Stimulated activated CD8-positive, alpha-beta memory T cell treated with anti-CD3 and anti-CD28 coated beads, Interleukin-12 subunit alpha, Interleukin-12 subunit beta, amount 100 ng/mL, for 4 hours (primary cell): ENCODE results near the gene EYA4.
"Not testable (repeated sequence)": the region's sequence is repeated elsewhere in the genome, so short reads cannot be mapped to it uniquely, and the experiment has no call there.

Experiments
- DNase-seq: peaks from one replicate; pipeline ENCODE4 v3.0.0-alpha.2; 2020; ENCODE audit warnings: low read depth

EYA4 gene

DNA sequence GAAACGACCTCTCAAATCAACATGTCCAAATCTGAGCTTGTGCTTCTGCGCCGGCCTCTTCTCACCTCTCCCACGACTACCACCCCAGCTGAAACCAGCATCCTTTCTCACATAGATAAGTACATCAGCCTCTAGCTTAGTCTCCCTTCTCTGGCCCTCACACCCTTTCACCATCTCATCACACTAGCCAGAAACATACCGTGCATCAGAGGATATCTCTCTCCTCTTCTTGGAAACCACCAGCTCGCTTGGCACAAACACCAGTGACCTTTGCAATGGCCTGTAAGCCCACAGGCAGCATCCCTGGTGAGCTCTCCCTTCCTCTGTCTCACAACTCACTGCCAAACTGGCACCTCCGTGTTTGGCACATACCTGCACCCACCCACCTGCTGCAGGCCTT is 291.8 kb downstream of the EYA4 start:
- no peak for DNase-seq

DNA sequence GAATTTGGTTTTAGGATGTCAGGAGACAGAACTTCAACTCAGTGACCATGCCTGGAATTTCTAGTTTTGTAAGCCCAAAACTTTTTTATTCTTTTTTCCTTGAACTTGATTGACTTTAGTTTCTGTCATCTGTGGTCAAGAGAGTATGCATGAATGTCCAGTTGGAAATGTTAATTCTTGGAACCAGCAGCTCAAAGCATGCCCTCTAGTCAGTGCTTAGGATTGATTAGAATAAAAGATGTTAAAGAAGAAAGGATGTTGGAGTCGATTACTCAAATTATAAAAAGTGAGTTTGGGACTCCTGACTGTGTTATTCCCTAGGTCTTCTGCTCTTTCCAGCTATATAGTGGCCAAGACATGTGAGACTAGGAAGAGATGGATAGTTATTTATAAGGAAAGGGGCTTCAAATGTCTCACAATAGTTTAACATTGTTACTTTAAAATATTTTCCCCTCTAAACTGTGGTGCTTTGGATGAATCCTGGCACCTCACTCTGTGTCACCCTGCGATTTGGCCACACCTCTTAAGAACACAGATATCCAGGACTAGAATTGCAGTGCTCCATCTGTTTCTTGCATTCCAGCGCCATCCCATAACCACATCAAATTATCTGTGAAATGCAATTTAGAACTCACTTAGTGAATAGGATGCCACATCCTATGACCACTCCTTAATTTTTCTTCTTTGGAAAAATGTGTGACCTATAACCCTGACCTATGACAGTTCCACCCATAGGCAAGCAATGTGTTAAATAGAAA is 298.5 kb downstream of the EYA4 start:
- no peak for DNase-seq

DNA sequence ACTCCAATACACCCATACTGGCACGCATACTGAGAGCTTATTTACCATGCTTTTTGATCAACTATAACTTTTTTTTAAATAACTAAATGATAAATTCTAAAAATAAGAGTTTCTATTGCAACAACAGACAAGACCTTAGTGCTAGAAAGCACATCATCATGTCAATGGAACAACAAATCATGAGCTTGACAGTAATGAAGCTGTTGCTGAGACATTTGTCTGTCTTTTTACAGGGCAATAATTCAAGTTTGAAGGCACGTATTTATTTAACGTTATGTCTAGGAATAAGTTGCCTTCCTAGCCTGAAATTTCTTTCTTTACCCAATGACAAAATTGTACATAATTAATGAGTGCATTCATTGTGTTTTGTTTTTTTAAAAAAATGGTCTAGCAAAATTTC is 299.2 kb downstream of the EYA4 start:
- DNase-seq: no peak

DNA sequence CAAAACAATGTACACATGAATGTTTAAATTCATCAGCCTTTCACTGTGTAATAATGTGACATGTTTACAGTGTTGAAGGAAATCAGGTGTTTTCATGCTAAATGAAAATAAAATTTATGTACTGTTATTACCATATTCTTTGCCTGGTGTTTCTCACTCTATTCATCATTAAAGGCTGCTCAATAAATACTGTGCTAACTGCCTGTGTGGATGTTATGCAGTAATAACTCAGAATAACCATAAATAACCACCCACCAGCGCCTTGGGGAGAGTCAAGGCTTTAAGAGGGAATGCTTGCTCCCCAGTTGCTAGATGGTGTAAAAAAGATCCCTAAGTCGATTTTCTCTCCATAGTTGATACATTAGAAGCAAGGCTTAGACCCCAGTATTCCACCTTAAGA is 299.9 kb downstream of the EYA4 start:
- DNase-seq: no peak

DNA sequence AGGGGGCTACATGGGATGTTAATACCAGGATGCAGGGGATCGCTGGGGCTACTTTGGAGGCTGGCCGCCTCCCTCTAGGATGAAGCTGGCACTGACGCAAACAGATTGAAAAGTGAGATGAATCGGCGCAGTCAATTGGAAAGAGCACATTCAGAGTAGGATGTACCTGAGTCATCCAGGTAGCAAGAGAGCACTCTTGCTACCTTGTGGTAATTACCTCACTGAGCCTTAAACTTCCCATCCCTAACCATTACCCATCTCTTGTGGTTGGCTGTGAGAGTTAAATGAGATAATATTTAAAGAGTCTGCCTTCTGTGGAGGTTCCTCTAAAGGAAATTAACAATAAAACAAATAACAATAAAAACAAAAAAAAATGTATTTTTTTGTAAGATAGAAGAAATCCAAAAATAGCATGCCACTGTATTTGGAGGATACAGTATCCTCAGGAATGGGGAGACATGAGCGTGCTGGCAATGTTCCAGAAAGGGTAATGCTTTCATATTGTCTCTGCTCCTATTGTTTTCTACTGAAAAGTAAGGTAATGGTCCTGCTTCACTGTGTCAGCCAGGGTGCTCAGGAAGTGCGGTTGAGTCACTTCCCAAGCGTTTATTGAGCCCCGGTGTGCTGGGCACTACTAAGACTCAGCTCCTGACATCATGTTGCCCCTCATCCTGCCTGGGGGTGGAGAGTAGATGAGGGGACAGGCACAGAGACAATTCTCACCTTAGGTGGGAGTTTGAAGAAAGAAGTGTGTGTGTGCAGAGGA is 301.1 kb downstream of the EYA4 start:
- no peak for DNase-seq

DNA sequence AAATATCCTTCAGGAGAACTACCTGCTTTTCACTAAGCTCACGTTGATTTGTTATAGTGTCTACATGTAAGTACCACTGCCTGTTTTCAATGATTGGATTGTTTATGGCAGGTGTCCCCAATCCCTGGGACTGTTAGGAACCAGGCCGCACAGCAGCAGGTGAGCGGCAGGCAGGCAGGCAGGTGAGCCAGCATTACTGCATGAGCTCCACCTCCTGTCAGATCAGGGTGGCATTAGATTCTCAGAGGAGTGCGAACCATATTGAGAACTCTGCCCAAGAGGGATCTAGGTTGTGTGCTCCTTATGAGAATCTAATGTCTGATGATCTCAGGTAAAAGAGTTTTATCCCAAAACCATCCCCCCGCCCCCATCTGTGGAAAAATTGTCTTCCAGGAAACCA is 303.3 kb downstream of the EYA4 start:
- no peak for DNase-seq

DNA sequence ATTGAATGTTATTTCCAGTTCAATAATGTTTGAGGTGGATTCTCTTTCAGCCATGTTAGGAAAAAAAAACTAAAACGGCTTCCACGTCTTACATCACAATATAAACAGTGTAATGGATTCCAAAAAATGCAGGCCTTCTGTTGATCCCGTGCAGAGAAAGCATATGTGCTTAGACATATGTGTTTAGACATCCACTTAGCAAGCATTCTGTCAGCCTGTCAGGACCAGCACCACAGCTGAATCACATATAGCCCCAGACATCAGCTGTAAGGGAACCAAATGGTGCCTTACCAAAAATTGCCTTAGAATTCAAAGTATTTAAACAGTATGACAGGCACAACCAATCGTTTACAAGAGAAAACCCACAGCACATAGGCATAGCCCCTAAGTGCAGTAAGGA is 304.9 kb downstream of the EYA4 start:
- no peak for DNase-seq

DNA sequence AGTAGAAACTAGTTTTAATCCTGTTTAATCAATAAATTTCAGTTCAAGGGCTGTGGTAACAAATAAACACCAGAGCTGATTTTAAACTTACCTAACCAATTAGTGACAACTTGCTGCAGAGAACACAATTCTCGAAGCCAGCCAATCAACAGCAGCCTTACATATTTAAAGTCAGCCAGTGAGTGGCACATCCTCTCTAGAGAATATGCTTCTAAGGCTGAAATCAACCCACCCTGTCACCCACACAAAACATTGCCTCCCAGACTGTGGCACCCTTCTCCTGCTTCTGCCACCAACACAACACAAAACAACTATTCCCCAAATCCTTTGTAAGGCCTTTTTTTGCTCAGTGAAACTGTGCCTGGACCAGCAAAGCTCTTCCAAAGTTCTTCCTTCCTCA is 306.0 kb downstream of the EYA4 start:
- DNase-seq: no peak

DNA sequence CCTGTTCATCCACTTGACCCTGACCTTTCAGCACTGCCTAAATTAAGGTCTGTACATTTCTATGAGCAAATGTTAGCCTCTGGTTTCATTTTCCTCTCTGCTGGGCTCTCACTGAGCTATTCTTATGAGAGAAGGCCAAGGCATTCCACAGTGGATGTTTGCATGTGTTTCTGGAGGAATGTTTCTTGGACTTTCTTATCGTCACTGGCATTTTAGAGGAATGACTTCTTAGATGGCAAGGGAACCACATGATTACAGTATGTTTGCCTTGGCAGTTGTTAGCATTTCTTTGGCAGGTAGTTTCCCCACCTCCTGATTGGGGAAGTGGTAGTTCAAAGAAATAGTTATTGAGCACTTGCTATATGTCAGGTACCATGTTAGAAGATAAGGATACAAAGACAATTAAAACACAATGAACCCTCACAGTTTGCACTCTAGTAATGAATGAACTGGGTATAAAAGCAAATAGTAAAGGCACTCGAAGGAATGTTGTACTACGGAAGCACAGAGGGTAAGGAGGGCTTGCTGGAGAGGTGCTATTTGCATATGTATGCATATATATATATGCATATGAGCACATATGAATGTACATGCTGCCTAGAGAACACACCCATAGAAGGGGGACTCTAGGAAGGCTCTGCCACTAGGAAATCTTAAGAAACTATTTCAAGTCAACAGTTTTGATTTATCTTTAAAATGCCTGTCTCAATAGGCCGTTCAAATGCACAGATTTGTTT is 307.4 kb downstream of the EYA4 start:
- no peak for DNase-seq

DNA sequence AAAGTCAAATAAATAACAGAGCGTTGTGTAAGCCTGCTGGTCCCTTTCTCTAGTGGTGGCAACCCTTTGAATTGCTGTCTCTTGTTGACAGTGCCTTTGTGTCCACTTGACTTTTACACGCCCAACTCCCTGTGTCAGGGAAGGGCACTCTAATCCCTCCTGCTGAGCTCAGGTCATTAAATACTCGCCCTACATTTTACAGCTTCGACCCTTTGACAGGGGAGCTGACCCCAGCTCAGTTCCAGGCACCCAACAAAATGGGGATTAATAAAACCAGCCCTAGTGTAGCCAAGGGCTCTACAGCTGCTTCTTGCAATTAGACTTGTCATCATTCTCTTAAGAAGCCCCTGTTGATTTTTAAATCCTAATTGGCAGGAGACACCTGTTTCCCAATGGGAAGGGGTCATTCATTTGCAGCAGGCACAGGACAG is 308.2 kb downstream of the EYA4 start:
- DNase-seq: no peak

DNA sequence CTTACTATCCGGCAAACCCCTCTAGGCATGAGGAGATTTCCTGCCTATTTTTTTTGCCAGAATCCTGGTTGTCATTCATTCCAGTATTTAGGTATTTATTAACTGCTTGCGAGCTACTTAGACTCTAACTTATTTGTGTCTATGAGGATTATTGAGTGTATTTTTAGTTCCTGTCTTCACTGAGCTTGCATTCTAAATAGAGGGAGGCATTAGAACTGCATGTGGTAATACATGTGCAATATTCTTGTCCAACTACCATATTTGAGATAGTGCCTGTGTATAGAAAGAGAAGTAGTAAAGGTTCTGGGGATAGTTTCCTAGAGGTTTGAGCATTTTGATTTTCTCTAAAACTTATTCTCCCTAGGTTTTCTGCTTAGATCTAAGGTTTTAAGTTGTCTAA is 308.9 kb downstream of the EYA4 start:
- no peak for DNase-seq

DNA sequence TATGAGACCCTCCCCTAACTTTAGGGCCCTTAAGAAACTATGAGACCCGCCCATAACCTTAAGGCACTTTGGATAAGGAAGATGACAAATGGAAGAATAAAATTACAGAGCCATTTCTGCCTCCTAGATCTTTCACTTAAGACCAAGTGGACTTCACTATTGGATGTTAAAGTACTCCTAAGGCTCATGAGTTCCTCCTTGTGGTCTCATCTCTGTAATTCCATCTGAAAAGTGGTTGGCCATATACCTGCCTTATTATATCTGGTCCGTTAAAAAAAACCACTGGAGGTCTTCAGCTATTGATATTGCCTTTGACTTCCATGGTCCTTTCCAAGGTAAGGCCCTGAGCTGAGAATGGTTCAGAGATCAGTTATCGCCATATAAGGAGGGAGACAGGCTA is 310.3 kb downstream of the EYA4 start:
- DNase-seq: no peak

DNA sequence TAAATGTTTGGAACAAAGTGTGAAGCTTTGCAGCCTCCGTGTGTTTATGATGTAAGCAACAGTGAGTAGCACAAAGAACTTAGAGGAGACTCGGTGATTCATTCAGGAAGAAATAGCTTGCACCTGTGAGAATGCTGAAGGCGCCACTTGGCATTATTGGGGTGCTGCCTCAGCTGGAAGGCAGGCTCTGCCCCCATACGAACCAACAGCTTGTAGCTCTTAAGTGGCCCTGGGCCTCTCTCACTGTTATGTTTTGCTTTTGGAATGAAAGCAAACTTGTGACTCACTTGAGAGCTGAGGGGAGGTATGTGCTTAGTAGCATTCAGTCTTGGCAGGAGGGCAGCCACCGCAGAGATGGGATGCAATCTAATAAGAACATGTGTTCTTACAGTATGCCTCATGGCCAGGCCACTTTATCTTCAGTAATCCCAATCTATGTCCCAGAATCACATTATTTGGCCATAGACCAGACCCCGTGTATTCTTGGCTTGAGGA is 310.7 kb downstream of the EYA4 start:
- no peak for DNase-seq

DNA sequence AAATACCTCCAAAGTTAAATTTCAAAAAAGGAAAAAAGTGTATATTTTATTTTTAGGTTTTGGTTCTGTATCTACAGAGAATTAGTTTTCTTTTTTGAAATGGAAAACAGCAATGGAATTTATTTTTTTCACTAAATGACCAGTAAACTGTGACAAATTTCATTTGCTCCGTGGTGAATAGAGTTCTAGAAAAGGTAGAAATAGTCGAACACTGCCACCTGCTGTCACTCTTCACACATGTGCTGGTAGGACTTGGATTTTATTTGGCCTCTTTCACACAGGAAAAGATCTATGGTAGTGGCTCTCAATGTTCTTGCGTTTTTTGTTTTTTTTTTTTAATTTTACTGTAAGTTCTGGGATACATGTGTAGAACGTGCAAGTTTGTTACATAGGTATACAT is 312.5 kb downstream of the EYA4 start:
- no peak for DNase-seq

DNA sequence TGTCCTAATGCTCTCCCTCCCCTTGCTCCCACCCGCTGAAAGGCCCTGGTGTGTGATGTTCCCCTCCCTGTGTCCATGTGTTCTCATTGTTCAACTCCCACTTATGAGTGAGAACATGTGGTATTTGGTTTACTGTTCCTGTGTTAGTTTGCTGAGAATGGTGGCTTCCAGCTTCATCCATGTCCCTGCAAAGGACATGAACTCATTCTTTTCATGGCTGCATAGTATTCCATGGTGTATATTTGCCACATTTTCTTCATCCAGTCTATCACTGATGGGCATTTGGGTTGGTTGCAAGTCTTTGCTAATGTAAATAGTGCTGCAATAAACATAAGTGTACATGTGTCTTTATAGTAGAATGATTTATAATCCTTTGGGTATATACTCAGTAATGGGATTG is 313.0 kb downstream of the EYA4 start:
- DNase-seq: not testable (repeated sequence)

DNA sequence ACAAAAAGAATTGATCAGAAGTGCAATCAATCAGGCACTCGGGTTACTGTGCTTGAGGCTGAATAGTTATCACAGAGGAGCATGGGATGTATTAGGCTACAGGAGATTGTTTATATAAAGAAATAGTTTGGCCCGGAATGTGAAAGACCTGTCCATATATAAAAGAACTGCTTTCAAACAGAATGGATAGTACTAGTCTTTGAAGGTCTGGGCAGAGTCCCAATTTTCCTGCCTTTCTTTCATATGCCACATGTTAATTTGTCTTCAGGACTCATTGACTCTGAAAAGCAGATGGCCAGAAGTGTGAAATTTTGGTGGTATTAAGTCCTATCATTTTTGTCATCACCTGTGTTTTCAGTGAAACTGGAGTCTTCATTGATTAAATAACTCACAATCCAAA is 314.5 kb downstream of the EYA4 start:
- DNase-seq: no peak

DNA sequence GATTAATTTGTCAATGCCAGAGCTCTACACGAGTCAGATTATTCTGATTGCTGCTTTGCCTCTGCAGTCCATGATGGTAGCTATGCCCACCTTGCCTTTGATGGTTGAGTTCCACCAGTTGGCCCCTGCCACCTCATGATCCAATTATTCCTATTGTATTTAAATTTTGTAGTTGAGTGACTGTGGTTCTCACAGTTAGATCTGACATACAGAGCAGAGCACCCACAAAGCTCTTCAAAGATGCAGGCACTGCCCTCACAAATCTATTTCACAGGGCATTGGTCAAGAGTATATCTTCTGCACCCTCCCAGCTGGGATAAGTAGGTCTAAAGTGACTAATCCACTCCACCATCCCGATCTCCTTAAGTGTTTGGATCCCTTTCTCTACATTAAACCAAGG is 318.8 kb downstream of the EYA4 start:
- DNase-seq: no peak

DNA sequence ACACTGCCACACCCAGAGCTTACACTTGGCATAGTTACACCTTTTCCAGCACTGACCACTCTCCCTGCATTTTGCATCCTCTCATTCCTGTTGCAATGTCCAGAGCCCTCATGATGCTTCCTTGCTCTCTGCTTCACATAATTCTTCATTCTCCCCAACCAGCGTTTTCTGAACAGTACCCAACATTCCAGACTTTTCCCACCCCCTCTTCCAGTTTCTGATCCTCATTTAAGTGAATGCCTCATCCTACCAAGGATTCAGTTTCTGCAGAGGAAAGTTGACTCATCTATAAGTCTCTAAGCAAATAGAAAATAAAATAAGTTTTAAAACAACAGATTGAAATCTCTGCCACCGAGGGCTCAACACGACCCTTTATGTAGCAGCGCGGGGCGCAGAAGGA is 326.5 kb downstream of the EYA4 start:
- no peak for DNase-seq

DNA sequence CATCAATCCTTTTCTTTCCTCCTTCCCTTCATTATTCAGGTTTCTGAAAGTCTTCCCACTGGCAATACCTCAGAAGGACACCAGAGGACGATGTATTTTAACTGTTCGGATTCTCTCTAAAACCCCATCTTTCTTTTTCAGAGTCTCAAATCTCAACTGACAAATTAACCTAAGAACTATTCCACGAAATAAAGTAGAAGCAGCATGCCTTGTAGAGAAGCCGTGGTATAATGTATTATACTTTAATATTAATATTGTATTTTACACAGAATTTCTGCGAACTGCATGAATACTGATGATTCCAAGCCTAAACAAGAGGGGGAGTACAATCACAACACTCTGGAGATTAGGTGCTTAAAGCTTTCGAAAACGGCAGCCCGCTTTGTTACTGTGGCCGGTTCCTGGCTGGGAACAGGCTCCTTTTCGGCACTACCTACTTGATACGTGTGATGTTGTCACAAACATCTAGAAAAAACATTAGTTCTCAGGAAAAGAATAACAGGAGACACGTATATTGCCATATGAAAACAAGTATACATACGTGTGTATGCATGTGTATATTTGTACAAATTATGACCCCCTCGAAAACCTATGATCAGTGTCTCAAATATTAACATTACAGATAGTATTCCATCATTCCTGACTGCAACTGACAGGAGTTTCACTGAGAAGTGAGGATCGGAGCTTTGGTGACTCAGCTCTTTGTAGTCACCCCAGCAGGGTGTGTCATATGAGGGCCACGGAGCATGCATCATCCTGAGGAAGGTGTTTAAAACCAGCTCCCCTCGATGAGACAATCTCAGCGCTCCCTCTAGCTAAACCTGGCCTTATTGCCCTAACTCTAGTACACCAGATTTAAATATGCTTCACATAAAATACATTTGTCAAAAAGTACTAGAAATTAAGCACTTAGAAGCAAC is 328.1 kb downstream of the EYA4 start:
- no peak for DNase-seq

DNA sequence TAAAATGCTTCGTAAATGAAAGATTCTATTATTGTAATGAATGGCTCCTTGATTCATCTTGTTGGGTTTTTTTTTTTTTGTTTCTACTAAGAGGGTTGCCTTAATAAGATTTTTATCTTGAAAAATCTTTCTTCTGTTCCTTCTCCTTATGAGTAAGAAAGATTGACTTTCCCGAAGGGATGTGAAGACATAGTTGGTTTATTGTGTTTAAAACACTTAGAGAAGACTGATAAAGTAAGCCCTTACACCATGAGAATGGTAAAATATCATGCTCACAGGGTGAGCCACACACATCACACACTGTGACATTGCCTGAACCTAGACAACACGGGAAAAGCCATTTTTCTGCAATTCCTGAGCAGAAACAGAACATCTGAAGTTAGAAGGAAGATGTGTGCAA is 330.5 kb downstream of the EYA4 start:
- no peak for DNase-seq

DNA sequence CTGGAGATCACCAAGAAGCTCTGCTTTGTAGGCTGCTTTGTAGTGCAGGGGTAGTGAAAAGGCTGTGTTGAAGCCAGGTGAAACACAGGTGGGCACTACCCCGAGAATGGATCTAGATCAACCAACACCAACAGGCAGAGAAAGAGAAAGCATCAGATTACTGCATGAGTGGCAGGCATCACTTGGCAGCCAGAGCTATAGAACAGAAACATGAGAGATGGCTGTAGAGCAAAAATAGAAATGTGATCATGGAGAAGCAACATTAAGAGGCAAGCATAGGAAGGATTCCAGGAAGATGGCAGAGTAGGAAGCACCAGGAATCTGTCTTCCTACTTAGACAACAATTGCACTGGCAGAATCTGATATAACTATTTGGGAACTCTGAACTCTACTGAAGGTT is 336.7 kb downstream of the EYA4 start:
- no peak for DNase-seq
